HG02938 (cell line): ENCODE results near the gene LYZL2.
"Not testable (repeated sequence)": the region's sequence is repeated elsewhere in the genome, so short reads cannot be mapped to it uniquely, and the experiment has no call there.

Source experiments
- ATAC-seq: cut with Tn5 transposase; IDR thresholded peaks from one replicate; pipeline ENCODE4 v1.9.1; 2021; ENCODE audit warnings: mild to moderate bottlenecking, moderate library complexity; ENCODE audit not compliant: unreplicated experiment

Gene LYZL2

GRCh38 chr10:30629653-30630052 lies at the start of gene LYZL2:
TSS of gene LYZL2 (minus strand) at chr10:30629753. CDS start at chr10:30626915, 2,838 bp downstream.
- ATAC-seq: no peak

- ATAC-seq: not testable (repeated sequence)
Observed at GRCh38 chr10:30677616-30678015, 48.1 kb upstream of the LYZL2 start.

GRCh38 chr10:30677146-30677545 lies 47.6 kb upstream of the LYZL2 start:
- not testable (repeated sequence) for ATAC-seq

GRCh38 chr10:30675791-30676718 lies 46.5 kb upstream of the LYZL2 start:
- no peak for ATAC-seq

- ATAC-seq: no peak
Observed at GRCh38 chr10:30674796-30675195, 45.2 kb upstream of the LYZL2 start.

GRCh38 chr10:30673262-30673661 lies 43.7 kb upstream of the LYZL2 start:
- not testable (repeated sequence) for ATAC-seq

GRCh38 chr10:30672338-30672737 lies 42.8 kb upstream of the LYZL2 start:
- ATAC-seq: not testable (repeated sequence)

- no peak for ATAC-seq
Observed at GRCh38 chr10:30671026-30671616, 41.6 kb upstream of the LYZL2 start.

GRCh38 chr10:30667982-30668381 lies 38.4 kb upstream of the LYZL2 start:
- ATAC-seq: not testable (repeated sequence)

GRCh38 chr10:30663403-30663802 lies 33.9 kb upstream of the LYZL2 start:
- peak; percentile 90 for ATAC-seq

- no peak for ATAC-seq
Observed at GRCh38 chr10:30662814-30663213, 33.3 kb upstream of the LYZL2 start.

GRCh38 chr10:30660314-30660713 lies 30.8 kb upstream of the LYZL2 start:
- ATAC-seq: not testable (repeated sequence)

GRCh38 chr10:30656233-30656632 lies 26.7 kb upstream of the LYZL2 start:
- no peak for ATAC-seq

- not testable (repeated sequence) for ATAC-seq
Observed at GRCh38 chr10:30655001-30655400, 25.4 kb upstream of the LYZL2 start.

- ATAC-seq: not testable (repeated sequence)
Observed at GRCh38 chr10:30651470-30652397, 22.2 kb upstream of the LYZL2 start.

- no peak for ATAC-seq
Observed at GRCh38 chr10:30647089-30647488, 17.5 kb upstream of the LYZL2 start.

- ATAC-seq: no peak
Observed at GRCh38 chr10:30645340-30645827, 15.8 kb upstream of the LYZL2 start.

- ATAC-seq: not testable (repeated sequence)
Observed at GRCh38 chr10:30644408-30644861, 14.9 kb upstream of the LYZL2 start.

GRCh38 chr10:30643557-30644199 lies 14.1 kb upstream of the LYZL2 start:
- ATAC-seq: not testable (repeated sequence)

- not testable (repeated sequence) for ATAC-seq
Observed at GRCh38 chr10:30642856-30643255, 13.3 kb upstream of the LYZL2 start.
